Testis (tissue), 2 donors: Measurements from ENCODE around the gene STEAP3.

Source experiments
- CTCF ChIP-seq, 3 experiments: fragments of 450-650 bp in 2 of 3; fragments of 200-600 bp in 1 of 3; sonication (generic) in 1 of 3; IDR thresholded peaks; one replicate each; pipeline ENCODE4 v1.5.1; 2016 to 2019; ENCODE audit warnings: antibody characterized with exemption in 3 of 3, mild to moderate bottlenecking in 2 of 3, moderate library complexity in 1 of 3
- POLR2A ChIP-seq: fragments of 450-650 bp; IDR thresholded peaks from one replicate; pipeline ENCODE4 v1.6.1; 2017; ENCODE audit warnings: antibody characterized with exemption, mild to moderate bottlenecking, moderate library complexity

GRCh38 chr2:119234021-119235019 is 10.7 kb downstream of the STEAP3 start:
- TF ChIP-seq POLR2A (no peak), CTCF (IDR thresholded peaks at IDR 0.05) (peak in 1 of 3 experiments; percentile 14)
